CD4-positive, alpha-beta memory T cell (primary cell): ENCODE data around the gene CFP. TPM values are rescaled to one million over a fixed set of nuclear protein-coding genes. Genes with fewer than 3 reads are reported as not detected.

Experiments used
- CTCF ChIA-PET: fragments of 350-600 bp; sonication (Branson Sonifier 250); formaldehyde crosslinking; loops from one replicate; lab custom pipeline; 2021; ENCODE audit warnings: inconsistent platforms; ENCODE audit not compliant: partially characterized antibody; lab: Charles Lee
- POLR2A ChIA-PET: fragments of 350-600 bp; sonication (Branson Sonifier 250); formaldehyde crosslinking; loops from one replicate; lab custom pipeline; 2021; ENCODE audit not compliant: partially characterized antibody; lab: Charles Lee
- DNase-seq, 5 donors: peaks; one replicate each; pipeline versions ENCODE4 v3.0.0 to v3.0.0-alpha.2; 2020 to 2022; ENCODE audit warnings: mixed read lengths in 1 of 5
- H3K27ac ChIP-seq: one replicate; pipeline ENCODE4 v1.7.0; 2013; ENCODE audit warnings: low read depth, low read length
- H3K27me3 ChIP-seq: 2 replicates; pipeline ENCODE4 v1.7.0; 2013; ENCODE audit warnings: mild to moderate bottlenecking, low read length, moderate library complexity; ENCODE audit not compliant: insufficient read depth
- H3K36me3 ChIP-seq: 2 replicates; pipeline ENCODE4 v1.7.0; 2013; ENCODE audit warnings: mild to moderate bottlenecking, low read length, moderate library complexity; ENCODE audit not compliant: insufficient read depth
- H3K4me1 ChIP-seq: 2 replicates; pipeline ENCODE4 v1.7.0; 2013; ENCODE audit warnings: mild to moderate bottlenecking, low read length, moderate library complexity; ENCODE audit not compliant: insufficient read depth
- H3K4me3 ChIP-seq, 2 donors: one replicate each; pipeline ENCODE4 v1.7.0; 2013; ENCODE audit warnings: low read length in 2 of 2, mild to moderate bottlenecking in 1 of 2
- H3K9me3 ChIP-seq, 2 donors: one replicate each; pipeline ENCODE4 v1.7.0; 2013; ENCODE audit warnings: low read length in 2 of 2, control low read depth in 1 of 2; ENCODE audit not compliant: control insufficient read depth in 1 of 2
- H3K27ac Mint-ChIP-seq, 7 donors: one replicate each; pipeline ENCODE4 v1.8.0; 2020 to 2021; ENCODE audit warnings: mixed read lengths in 7 of 7, mild to moderate bottlenecking in 6 of 7, inconsistent platforms in 3 of 7, moderate library complexity in 3 of 7
- H3K27me3 Mint-ChIP-seq, 2 donors: one replicate each; pipeline ENCODE4 v1.8.0; 2020 to 2021; ENCODE audit warnings: mixed read lengths in 2 of 2
- H3K36me3 Mint-ChIP-seq, 2 donors: one replicate each; pipeline ENCODE4 v1.8.0; 2020 to 2021; ENCODE audit warnings: mixed read lengths in 2 of 2, inconsistent platforms in 1 of 2, mild to moderate bottlenecking in 1 of 2
- H3K4me1 Mint-ChIP-seq, 4 donors: one replicate each; pipeline ENCODE4 v1.8.0; 2020 to 2021; ENCODE audit warnings: mixed read lengths in 4 of 4, mild to moderate bottlenecking in 1 of 4
- H3K4me3 Mint-ChIP-seq, 8 donors: one replicate each; pipeline ENCODE4 v1.8.0; 2020 to 2021; ENCODE audit warnings: mixed read lengths in 8 of 8, mild to moderate bottlenecking in 7 of 8, moderate library complexity in 6 of 8, inconsistent platforms in 3 of 8
- H3K9me3 Mint-ChIP-seq, 8 donors: one replicate each; pipeline ENCODE4 v1.8.0; 2020 to 2021; ENCODE audit warnings: mixed read lengths in 8 of 8, mild to moderate bottlenecking in 5 of 8, inconsistent platforms in 3 of 8, moderate library complexity in 1 of 8
- intact Hi-C: fragments of 100-400 bp; cut with micrococcal nuclease; formaldehyde crosslinking; loops from one replicate; pipeline ENCODE4 v1.15.1; 2023
- polyA plus RNA-seq, 2 donors: library from polyadenylated mRNA; unstranded; fragments of 300-500 nt; fragmentation: Illumina TruSeq; gene quantifications; one replicate each; pipeline ENCODE4 v1.2.3, GENCODE V29; 2021
- total RNA-seq, 2 experiments: library from RNA; stranded (reverse); gene quantifications; one replicate each; pipeline ENCODE4 v1.2.3, GENCODE V29; 2021

The CFP gene
- total and polyA plus RNA-seq, 4 experiments from 2014 or later: 13.5 to 29.0 (median 22.4) TPM

GRCh38 chrX:47659421-47659726 lies 29.6 kb upstream of the CFP start:
- Mint-ChIP-seq H3K9me3 (peaks cover 0 to 2% (median 0%) of the 10 kb centered on the region in 8 donors), H3K36me3 (peaks cover 0 to 26% of the 10 kb centered on the region in 2 donors), H3K27me3 (no peaks in the 10 kb centered on the region), H3K27ac (peak overlapping the region; percentile 96 to 99 (median 98)), H3K4me1 (peaks cover 3 to 28% (median 8%) of the 10 kb centered on the region in 4 donors), H3K4me3 (peak overlapping the region; percentile 87 to 93 (median 91))
- intact Hi-C loops: loop anchor here (1.0 to 10.0 kb wide), 6 partner anchors 98 to 515 kb away; partner anchors contain the start of genes ARAF, NDUFB11, RBM10 and USP11
- no peaks in the 10 kb centered on the region for H3K9me3 ChIP-seq
- peaks cover 16% of the 10 kb centered on the region for H3K4me1 ChIP-seq
- peak overlapping the region in 1 of 2 donors; percentile 90 for H3K4me3 ChIP-seq
- no peaks in the 10 kb centered on the region for H3K27me3 ChIP-seq
- ChIA-PET CTCF (no interaction called here), POLR2A (interaction anchor here (1.0 to 1.6 kb wide), 3 partner anchors 9 to 809 kb away, joined by 3 to 6 read pairs (median 5); partner anchors contain the start of gene ELK1)
- peaks cover 28% of the 10 kb centered on the region for H3K36me3 ChIP-seq
- DNase-seq: no peak
- H3K27ac ChIP-seq: peak overlapping the region; percentile 95

- H3K36me3 ChIP-seq: peaks cover 28% of the 10 kb centered on the region
- peak within 1 kb of the TSS; percentile 61 to 90 for H3K4me3 ChIP-seq
- peaks cover 0 to 26% of the 10 kb centered on the region in 2 donors for H3K36me3 Mint-ChIP-seq
- peak; percentile 89 to 96 (median 93) for DNase-seq
- peak within 1 kb of the TSS; percentile 96 to 99 (median 98) for H3K27ac Mint-ChIP-seq
- H3K4me3 Mint-ChIP-seq: peak within 1 kb of the TSS; percentile 87 to 93 (median 91)
- H3K4me1 ChIP-seq: peaks cover 16% of the 10 kb centered on the region
- ChIA-PET POLR2A (interaction anchor here (0.7 to 1.6 kb wide), 4 partner anchors 8 to 810 kb away, joined by 3 to 6 read pairs (median 4); partner anchors contain the start of gene ELK1), CTCF (no interaction called here)
- no peaks in the 10 kb centered on the region for H3K9me3 ChIP-seq
- peak within 1 kb of the TSS; percentile 95 for H3K27ac ChIP-seq
- H3K4me1 Mint-ChIP-seq: peaks cover 3 to 28% (median 8%) of the 10 kb centered on the region in 4 donors
- no peaks in the 10 kb centered on the region for H3K27me3 ChIP-seq
- intact Hi-C loops: loop anchor here (1.0 to 10.0 kb wide), 7 partner anchors 9 to 514 kb away; partner anchors contain the start of genes ARAF, ELK1, NDUFB11 and RBM10
- no peaks in the 10 kb centered on the region for H3K27me3 Mint-ChIP-seq
- H3K9me3 Mint-ChIP-seq: peaks cover 0 to 2% (median 0%) of the 10 kb centered on the region in 8 donors
Observed at GRCh38 chrX:47658684-47659420, 29.1 kb upstream of the CFP start, which contains the start of gene UXT. Gene UXT (minus strand): TSS chrX:47659180. CDS start chrX:47658927, 253 bp downstream.

GRCh38 chrX:47658301-47658683 lies 28.6 kb upstream of the CFP start:
- peaks cover 16% of the 10 kb centered on the region for H3K4me1 ChIP-seq
- no peaks in the 10 kb centered on the region for H3K9me3 ChIP-seq
- peak overlapping the region; percentile 95 for H3K27ac ChIP-seq
- peak overlapping the region; percentile 87 to 93 (median 91) for H3K4me3 Mint-ChIP-seq
- H3K36me3 ChIP-seq: peaks cover 33% of the 10 kb centered on the region
- peaks cover 0 to 2% (median 0%) of the 10 kb centered on the region in 8 donors for H3K9me3 Mint-ChIP-seq
- ChIA-PET CTCF (no interaction called here), POLR2A (interaction anchor here (0.7 to 1.6 kb wide), 4 partner anchors 8 to 810 kb away, joined by 3 to 6 read pairs (median 4); partner anchors contain the start of gene ELK1)
- no peaks in the 10 kb centered on the region for H3K27me3 ChIP-seq
- H3K27me3 Mint-ChIP-seq: no peaks in the 10 kb centered on the region
- H3K4me1 Mint-ChIP-seq: peaks cover 3 to 28% (median 8%) of the 10 kb centered on the region in 4 donors
- intact Hi-C loops: loop anchor here (1.0 to 10.0 kb wide), 6 partner anchors 8 to 513 kb away; partner anchors contain the start of genes ELK1, NDUFB11, RBM10 and USP11
- H3K4me3 ChIP-seq: peak overlapping the region; percentile 34 to 90
- H3K27ac Mint-ChIP-seq: peak overlapping the region; percentile 96 to 99 (median 98)
- DNase-seq: no peak
- peaks cover 4 to 32% of the 10 kb centered on the region in 2 donors for H3K36me3 Mint-ChIP-seq

GRCh38 chrX:47651043-47651905 lies 21.5 kb upstream of the CFP start:
- no peaks in the 10 kb centered on the region for H3K27me3 ChIP-seq
- H3K27ac ChIP-seq: peak overlapping the region; percentile 74
- H3K27ac Mint-ChIP-seq: peak overlapping the region; percentile 87 to 97 (median 97)
- ChIA-PET POLR2A (interaction anchor here (1.0 to 2.7 kb wide), 11 partner anchors 8 to 923 kb away, joined by 3 to 14 read pairs (median 6); partner anchors contain the start of genes ARAF, CFP, NDUFB11 and RBM10), CTCF (interaction anchor here (1.1 to 1.5 kb wide), 3 partner anchors 11 to 185 kb away, joined by 3 to 4 read pairs (median 3); no protein-coding TSS in a partner anchor)
- no peak for DNase-seq
- peak overlapping the region in 1 of 2 donors; percentile 69 for H3K4me3 ChIP-seq
- peaks cover 33% of the 10 kb centered on the region for H3K4me1 ChIP-seq
- intact Hi-C loops: loop anchor here (2.0 to 10.0 kb wide), 3 partner anchors 168 to 434 kb away; partner anchors contain the start of genes CDK16 and ZNF41
- H3K4me1 Mint-ChIP-seq: peaks cover 31 to 48% (median 32%) of the 10 kb centered on the region in 4 donors
- peaks cover 19% of the 10 kb centered on the region for H3K36me3 ChIP-seq
- no peaks in the 10 kb centered on the region for H3K27me3 Mint-ChIP-seq
- H3K4me3 Mint-ChIP-seq: peak overlapping the region; percentile 85 to 94 (median 88)
- no peaks in the 10 kb centered on the region for H3K9me3 ChIP-seq
- peaks cover 4 to 60% of the 10 kb centered on the region in 2 donors for H3K36me3 Mint-ChIP-seq
- no peaks in the 10 kb centered on the region for H3K9me3 Mint-ChIP-seq

GRCh38 chrX:47650164-47651042 lies 20.7 kb upstream of the CFP start, which contains the start of gene ELK1:
Gene ELK1 (minus strand): TSS chrX:47650563. CDS start chrX:47641441, 9,122 bp downstream.
- Mint-ChIP-seq H3K9me3 (no peaks in the 10 kb centered on the region), H3K4me1 (peaks cover 31 to 42% (median 36%) of the 10 kb centered on the region in 4 donors), H3K36me3 (peaks cover 4 to 54% of the 10 kb centered on the region in 2 donors), H3K4me3 (peak within 1 kb of the TSS; percentile 85 to 94 (median 88)), H3K27me3 (no peaks in the 10 kb centered on the region), H3K27ac (peak within 1 kb of the TSS; percentile 87 to 97 (median 97))
- Histone ChIP-seq H3K36me3 (peaks cover 10% of the 10 kb centered on the region), H3K27me3 (no peaks in the 10 kb centered on the region), H3K4me1 (peaks cover 33% of the 10 kb centered on the region), H3K4me3 (peak within 1 kb of the TSS in 1 of 2 donors; percentile 69), H3K9me3 (no peaks in the 10 kb centered on the region), H3K27ac (peak within 1 kb of the TSS; percentile 74)
- POLR2A ChIA-PET: interaction anchor here (0.7 to 2.7 kb wide), 13 partner anchors 9 to 924 kb away, joined by 3 to 14 read pairs (median 6); partner anchors contain the start of genes ARAF, CFP, NDUFB11 and RBM10
- intact Hi-C loops: loop anchor here (1.0 to 10.0 kb wide), 7 partner anchors 8 to 505 kb away; partner anchors contain the start of genes ARAF, CDK16, RBM10 and UBA1
- DNase-seq: peak; percentile 85 to 95 (median 90)
- CTCF ChIA-PET: interaction anchor here (0.6 to 1.5 kb wide), 4 partner anchors 10 to 1939 kb away, joined by 3 to 4 read pairs (median 4); no protein-coding TSS in a partner anchor
